MM.1S (cell line): Measurements from ENCODE around the gene YPEL1.

Source experiments
- EZH2 ChIP-seq: fragments of 300-600 bp; sonication (generic); optimal IDR thresholded peaks from 2 replicates; pipeline ENCODE3; 2017; ENCODE audit warnings: low read depth, mild to moderate bottlenecking, antibody characterized with exemption, low read length, mixed read lengths
- EZH2phosphoT487 ChIP-seq: fragments of 300-600 bp; sonication (generic); IDR thresholded peaks from 2 replicates; pipeline ENCODE4 v1.6.1; 2018; ENCODE audit warnings: antibody characterized with exemption, low read length
- TF ChIP-seq, protein P1 (sequence below): fragments of 300-600 bp; sonication (generic); IDR thresholded peaks from 2 replicates; pipeline ENCODE4 v1.5.1; 2016; ENCODE audit warnings: antibody characterized with exemption, low read length, mixed read lengths

- TF ChIP-seq, protein P1, sequence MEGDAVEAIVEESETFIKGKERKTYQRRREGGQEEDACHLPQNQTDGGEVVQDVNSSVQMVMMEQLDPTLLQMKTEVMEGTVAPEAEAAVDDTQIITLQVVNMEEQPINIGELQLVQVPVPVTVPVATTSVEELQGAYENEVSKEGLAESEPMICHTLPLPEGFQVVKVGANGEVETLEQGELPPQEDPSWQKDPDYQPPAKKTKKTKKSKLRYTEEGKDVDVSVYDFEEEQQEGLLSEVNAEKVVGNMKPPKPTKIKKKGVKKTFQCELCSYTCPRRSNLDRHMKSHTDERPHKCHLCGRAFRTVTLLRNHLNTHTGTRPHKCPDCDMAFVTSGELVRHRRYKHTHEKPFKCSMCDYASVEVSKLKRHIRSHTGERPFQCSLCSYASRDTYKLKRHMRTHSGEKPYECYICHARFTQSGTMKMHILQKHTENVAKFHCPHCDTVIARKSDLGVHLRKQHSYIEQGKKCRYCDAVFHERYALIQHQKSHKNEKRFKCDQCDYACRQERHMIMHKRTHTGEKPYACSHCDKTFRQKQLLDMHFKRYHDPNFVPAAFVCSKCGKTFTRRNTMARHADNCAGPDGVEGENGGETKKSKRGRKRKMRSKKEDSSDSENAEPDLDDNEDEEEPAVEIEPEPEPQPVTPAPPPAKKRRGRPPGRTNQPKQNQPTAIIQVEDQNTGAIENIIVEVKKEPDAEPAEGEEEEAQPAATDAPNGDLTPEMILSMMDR: no peak
- TF ChIP-seq EZH2: no peak
- TF ChIP-seq EZH2phosphoT487: no peak
Observed at GRCh38 chr22:21690401-21690801, 45.2 kb downstream of the YPEL1 start.
